ENCODE results near the gene DNAJB2. TPM values are rescaled to one million over a fixed set of nuclear protein-coding genes. Genes with fewer than 3 reads are reported as not detected.

DNAJB2 gene
- total and polyA plus RNA-seq, 2 of the 8 experiments (the other 6 are each of a cell fraction or from before 2014, with no cell fraction given), result 21.0 to 26.3 TPM

DNA sequence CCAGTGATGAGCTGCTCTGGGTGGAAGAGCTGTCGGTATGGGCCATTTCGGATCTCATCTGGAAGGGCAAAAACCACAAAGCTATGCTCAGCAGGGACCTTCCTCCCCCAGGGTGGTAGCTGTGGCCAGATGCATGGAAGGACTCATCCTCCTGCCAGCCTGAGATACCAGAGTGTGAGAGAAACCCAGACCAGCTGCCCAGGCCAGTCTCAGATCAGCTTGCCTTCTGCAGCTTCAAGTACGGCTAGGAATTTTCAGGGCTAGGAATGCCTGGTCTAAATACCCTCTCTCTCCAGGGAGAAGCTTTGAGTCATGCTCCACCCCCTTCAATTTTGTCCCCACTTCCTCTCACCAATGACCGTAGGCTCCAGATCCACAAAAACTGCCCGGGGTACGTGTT, 27.5 kb upstream of the DNAJB2 start:
- Histone ChIP-seq H2BK12ac (ENCODE audit: low read depth, low read length) (no peak overlapping the region), H3K23me2 (ENCODE audit: low read depth, low read length) (peaks cover 17% of the 10 kb centered on the region), H3K27ac (ENCODE audit: low read depth, low read length) (no peak overlapping the region), H4K20me1 (replicated peaks in 1 of 2; ENCODE audit: control insufficient read depth in 1 of 2, insufficient read depth in 2 of 2, low read length in 2 of 2) (peaks cover 0 to 2% of the 10 kb centered on the region in 2 experiments), H4K91ac (replicated peaks; ENCODE audit: insufficient read length, low read length) (no peak overlapping the region), H2AFZ (ENCODE audit: low read length) (no peak overlapping the region), H4K5ac (ENCODE audit: insufficient read length, low read depth, low read length) (no peak overlapping the region), H3K4me2 (ENCODE audit: insufficient read depth in 1 of 2, low read depth in 2 of 2, low read length in 2 of 2) (peak overlapping the region; percentile 31 to 92; a peak in 2 of 4 replicates), H3K79me1 (ENCODE audit: low read depth, low read length) (peaks cover 2% of the 10 kb centered on the region; the same call in 1 of the 2 replicates), H3K9ac (replicated peaks in 1 of 4; ENCODE audit: extremely low read depth in 1 of 4, low read depth in 3 of 4, low read length in 3 of 4) (no peak overlapping the region), H3K4ac (replicated peaks; ENCODE audit: insufficient read length, low read depth, low read length) (no peak overlapping the region), H3K18ac (ENCODE audit: extremely low read depth, low read length) (no peak overlapping the region), H3K4me3 (ENCODE audit: extremely low read depth in 1 of 4, insufficient read depth in 2 of 4, low read depth in 3 of 4, low read length in 4 of 4) (no peak overlapping the region), H4K8ac (ENCODE audit: extremely low read depth, insufficient read depth, low read length) (no peak overlapping the region), H3K9me3 (ENCODE audit: insufficient read depth in 2 of 2, low read depth in 1 of 2, low read length in 1 of 2) (no peaks in the 10 kb centered on the region), H3K23ac (ENCODE audit: insufficient read length) (no peak overlapping the region), H2AK5ac (ENCODE audit: low read depth, low read length) (no peak overlapping the region), H2BK120ac (replicated peaks; ENCODE audit: low read depth, low read length) (no peak overlapping the region), H3K56ac (replicated peaks; ENCODE audit: insufficient read length, low read depth, low read length) (no peak overlapping the region), H2BK15ac (ENCODE audit: low read length) (0 out of 2 replicates have a peak overlapping the region, but pooled peaks have one; percentile 23), H3K14ac (ENCODE audit: insufficient read length) (no peak overlapping the region), H3K27me3 (replicated peaks in 1 of 4; ENCODE audit: control insufficient read depth in 3 of 4, extremely low read depth in 1 of 4, insufficient read depth in 3 of 4, low read length in 3 of 4) (peaks cover 16 to 43% (median 35%) of the 10 kb centered on the region in 4 experiments), H3K4me1 (replicated peaks in 1 of 4; ENCODE audit: control insufficient read depth in 3 of 4, insufficient read depth in 4 of 4, low read length in 3 of 4) (peaks cover 5 to 14% (median 9%) of the 10 kb centered on the region in 4 experiments), H3K36me3 (ENCODE audit: control insufficient read depth in 2 of 4, insufficient read depth in 4 of 4, low read length in 3 of 4) (peaks cover 0 to 9% (median 5%) of the 10 kb centered on the region in 4 experiments; a peak in 5 of 8 replicates), H2BK5ac (ENCODE audit: low read depth, low read length) (no peak overlapping the region), H2BK20ac (ENCODE audit: low read length) (no peak overlapping the region), H3K79me2 (ENCODE audit: control insufficient read depth in 1 of 2, insufficient read depth in 2 of 2, low read length in 2 of 2) (no peaks in the 10 kb centered on the region)
- FAIRE-seq (no peak), DNase-seq (ENCODE audit: low read depth in 1 of 2, low spot score in 2 of 2) (no peak)
- 86% methylated on average over 6 of the region's 6 CpGs; no CpG with 5 or more reads in 1 of the 2 experiments for WGBS, 2 experiments (ENCODE audit: extremely low coverage in 1 of 2, insufficient coverage in 1 of 2, insufficient read length in 1 of 2, insufficient replicate concordance in 2 of 2, low coverage in 1 of 2, low lambda C conversion rate in 2 of 2, missing lambda C conversion rate in 1 of 2)
- ChIA-PET CTCF (ENCODE audit: partially characterized antibody) (interaction anchor here (0.7 to 6.6 kb wide), 8 partner anchors 10 to 97 kb away, joined by 3 to 118 read pairs (median 4); partner anchors contain the start of gene DNAJB2), POLR2A (ENCODE audit: partially characterized antibody) (interaction anchor here (1.8 to 14.9 kb wide), 9 partner anchors 10 to 46 kb away, joined by 6 to 190 read pairs (median 15); partner anchors contain the start of genes ABCB6, ANKZF1, ATG9A and DNAJB2)
- TF ChIP-seq POLR2AphosphoS5 (IDR thresholded peaks at IDR 0.05; ENCODE audit: low read depth, low read length) (no peak), TCF12 (IDR thresholded peaks at IDR 0.05; ENCODE audit: low read depth, low read length) (no peak), HDAC2 (IDR thresholded peaks at IDR 0.05; ENCODE audit: borderline replicate concordance in 1 of 2, low read depth in 2 of 2, low read length in 2 of 2) (no peak), SIX5 (IDR thresholded peaks at IDR 0.05; ENCODE audit: low read depth, low read length) (no peak), EGR1 (IDR thresholded peaks at IDR 0.05; ENCODE audit: borderline replicate concordance, low read depth, low read length) (no peak), SP1 (IDR thresholded peaks at IDR 0.05; ENCODE audit: low read depth, low read length) (no peak), SIRT6 (IDR thresholded peaks at IDR 0.05; ENCODE audit: low read length) (no peak), SP4 (IDR thresholded peaks at IDR 0.05; ENCODE audit: low read length) (no peak), SRF (IDR thresholded peaks at IDR 0.05; ENCODE audit: low read depth, low read length) (no peak), TEAD4 (IDR thresholded peaks at IDR 0.05; ENCODE audit: low read depth, low read length) (no peak), FOSL1 (IDR thresholded peaks at IDR 0.05; ENCODE audit: insufficient read depth, low read depth, low read length) (no peak), EZH2 (IDR thresholded peaks at IDR 0.05; ENCODE audit: low read depth, low read length, severe bottlenecking) (no peak)
- TF ChIP-seq, protein P1, sequence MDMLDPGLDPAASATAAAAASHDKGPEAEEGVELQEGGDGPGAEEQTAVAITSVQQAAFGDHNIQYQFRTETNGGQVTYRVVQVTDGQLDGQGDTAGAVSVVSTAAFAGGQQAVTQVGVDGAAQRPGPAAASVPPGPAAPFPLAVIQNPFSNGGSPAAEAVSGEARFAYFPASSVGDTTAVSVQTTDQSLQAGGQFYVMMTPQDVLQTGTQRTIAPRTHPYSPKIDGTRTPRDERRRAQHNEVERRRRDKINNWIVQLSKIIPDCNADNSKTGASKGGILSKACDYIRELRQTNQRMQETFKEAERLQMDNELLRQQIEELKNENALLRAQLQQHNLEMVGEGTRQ (IDR thresholded peaks at IDR 0.05; ENCODE audit: low read length), result no peak

Data from H1 (cell line).